ENCODE data around the gene AHCYL2.

AHCYL2 gene

GRCh38 chr7:129317450-129317849 lies 92.6 kb downstream of the AHCYL2 start:
- in situ Hi-C loops (cut with HindIII; ENCODE audit: low sequenced_read_pairs) = no loop called here
- no peak for TF ChIP-seq CTCF (IDR thresholded peaks at IDR 0.05; ENCODE audit: low read depth, low read length, missing control alignments)
- no peak overlapping the region for H3K4me3 ChIP-seq (ENCODE audit: low read depth, low read length)
- no peak for DNase-seq (ENCODE audit: low read depth)

- no peak overlapping the region for H3K4me3 ChIP-seq (ENCODE audit: low read depth, low read length)
- no peak for DNase-seq (ENCODE audit: low read depth)
- no peak for TF ChIP-seq CTCF (IDR thresholded peaks at IDR 0.05; ENCODE audit: low read depth, low read length, missing control alignments)
- in situ Hi-C loops (cut with HindIII; ENCODE audit: low sequenced_read_pairs) = no loop called here
Observed at GRCh38 chr7:129327076-129327475, 102.2 kb downstream of the AHCYL2 start.

GRCh38 chr7:129332254-129333035 lies 107.6 kb downstream of the AHCYL2 start:
- no peak for DNase-seq (ENCODE audit: low read depth)
- in situ Hi-C loops (cut with HindIII; ENCODE audit: low sequenced_read_pairs) = no loop called here
- TF ChIP-seq CTCF (IDR thresholded peaks at IDR 0.05; ENCODE audit: low read depth, low read length, missing control alignments) = no peak
- no peak overlapping the region for H3K4me3 ChIP-seq (ENCODE audit: low read depth, low read length)

- no peak for TF ChIP-seq CTCF (IDR thresholded peaks at IDR 0.05; ENCODE audit: low read depth, low read length, missing control alignments)
- DNase-seq (ENCODE audit: low read depth) = no peak
- in situ Hi-C loops (cut with HindIII; ENCODE audit: low sequenced_read_pairs) = no loop called here
- no peak overlapping the region for H3K4me3 ChIP-seq (ENCODE audit: low read depth, low read length)
Observed at GRCh38 chr7:129334473-129334872, 109.6 kb downstream of the AHCYL2 start.

- no peak for DNase-seq (ENCODE audit: low read depth)
- in situ Hi-C loops (cut with HindIII; ENCODE audit: low sequenced_read_pairs) = no loop called here
- no peak for TF ChIP-seq CTCF (IDR thresholded peaks at IDR 0.05; ENCODE audit: low read depth, low read length, missing control alignments)
- H3K4me3 ChIP-seq (ENCODE audit: low read depth, low read length) = no peak overlapping the region
Observed at GRCh38 chr7:129338450-129338849, 113.6 kb downstream of the AHCYL2 start.

GRCh38 chr7:129341212-129341611 lies 116.4 kb downstream of the AHCYL2 start:
- in situ Hi-C loops (cut with HindIII; ENCODE audit: low sequenced_read_pairs) = no loop called here
- DNase-seq (ENCODE audit: low read depth) = no peak
- no peak for TF ChIP-seq CTCF (IDR thresholded peaks at IDR 0.05; ENCODE audit: low read depth, low read length, missing control alignments)
- no peak overlapping the region for H3K4me3 ChIP-seq (ENCODE audit: low read depth, low read length)

Data from astrocyte of the cerebellum (primary cell).